Activated naive CD8-positive, alpha-beta T cell treated with anti-CD3 and anti-CD28 coated beads, Interleukin-2, amount 10 ng/mL, durations not matched to agents 7 days and 5 days (primary cell): ENCODE results near the gene ITGA5. TPM values are rescaled to one million over a fixed set of nuclear protein-coding genes. Genes with fewer than 3 reads are reported as not detected.
A peak's percentile ranks its signal among the peaks of the same experiment; 100 is the strongest.

Experiments
- ATAC-seq: fragments of 150-1000 bp; cut with Tn5 transposase; one replicate; pipeline ENCODE4 v1.10.0; 2021; ENCODE audit warnings: low read depth, moderate library complexity
- POLR2A ChIA-PET: fragments of 350-600 bp; sonication (Branson Sonifier 250); formaldehyde crosslinking; loops from one replicate; lab custom pipeline; 2021; ENCODE audit warnings: antibody characterized with exemption; lab: Charles Lee
- DNase-seq: peaks from one replicate; pipeline ENCODE4 v3.0.0; 2021
- H3K27ac Mint-ChIP-seq: one replicate; pipeline ENCODE4 v1.8.0; 2022; ENCODE audit warnings: mild to moderate bottlenecking, mixed read lengths
- H3K27me3 Mint-ChIP-seq: one replicate; pipeline ENCODE4 v1.8.0; 2022; ENCODE audit warnings: mild to moderate bottlenecking, moderate library complexity, mixed read lengths
- H3K36me3 Mint-ChIP-seq: one replicate; pipeline ENCODE4 v1.8.0; 2021; ENCODE audit warnings: mild to moderate bottlenecking, mixed read lengths
- H3K4me1 Mint-ChIP-seq: one replicate; pipeline ENCODE4 v1.8.0; 2021; ENCODE audit warnings: mixed read lengths
- H3K4me3 Mint-ChIP-seq: one replicate; pipeline ENCODE4 v1.8.0; 2022; ENCODE audit warnings: mild to moderate bottlenecking, moderate library complexity, mixed read lengths
- H3K9me3 Mint-ChIP-seq: one replicate; pipeline ENCODE4 v1.8.0; 2021; ENCODE audit warnings: mixed read lengths
- total RNA-seq, 2 experiments: library from RNA; stranded (reverse); gene quantifications; one replicate each; pipeline ENCODE4 v1.2.3, GENCODE V29; 2021

ITGA5 gene
- 10 to 100 TPM; 84.5 to 90.6 TPM for total RNA-seq

DNA sequence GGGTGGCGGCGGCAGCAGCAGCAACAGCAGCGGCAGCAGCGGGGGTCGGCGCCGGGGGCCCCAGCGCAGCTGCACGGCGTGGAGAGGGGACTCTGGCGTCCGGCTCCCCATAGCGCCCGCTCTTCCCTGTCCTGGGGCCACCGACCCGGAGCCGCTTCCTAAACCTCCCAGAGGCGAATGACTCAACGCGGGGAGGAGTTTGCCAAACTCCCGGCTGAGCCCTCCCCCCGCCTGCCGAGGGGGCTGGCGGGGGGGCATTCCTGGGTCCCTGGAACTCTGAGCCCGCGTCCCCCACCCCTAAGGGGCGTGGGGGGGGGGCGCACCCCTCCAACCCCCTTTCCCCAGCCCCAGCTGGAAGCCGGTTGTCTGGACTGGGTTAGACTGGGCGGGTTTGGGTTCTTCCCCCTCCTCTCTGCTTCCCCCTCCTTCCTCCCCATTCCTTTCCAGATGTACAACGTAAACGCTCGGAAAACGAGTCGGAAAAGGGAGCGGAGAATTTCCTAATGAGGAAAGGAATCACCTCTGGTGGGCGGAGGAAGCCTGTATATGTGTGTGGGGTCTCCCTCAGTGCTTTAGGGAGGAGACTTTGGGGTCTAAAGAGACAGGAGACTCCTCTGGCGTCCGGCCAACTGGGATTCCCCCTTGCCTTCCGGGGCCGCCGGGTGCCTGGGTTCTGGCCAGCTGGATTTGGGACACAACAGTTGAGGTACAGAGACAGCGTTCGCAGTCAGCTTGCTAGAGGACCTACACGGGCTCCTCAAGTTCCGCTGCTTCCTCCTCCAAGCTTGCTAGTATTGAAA is at the start of gene ITGA5:
TSS of gene ITGA5 (minus strand) at position 179 of the 800 bp plus-strand sequence. CDS start at position 111, 68 bp downstream.
- Mint-ChIP-seq H3K9me3 (no peaks in the 10 kb centered on the region), H3K4me3 (peak within 1 kb of the TSS; percentile 91), H3K27me3 (peaks cover 25% of the 10 kb centered on the region), H3K27ac (peak within 1 kb of the TSS; percentile 89), H3K36me3 (peaks cover 5% of the 10 kb centered on the region), H3K4me1 (peaks cover 32% of the 10 kb centered on the region)
- DNase-seq (peak; percentile 50), ATAC-seq (peak; percentile 31)
- POLR2A ChIA-PET, result interaction anchor here (0.7 to 1.8 kb wide), 6 partner anchors 8 to 133 kb away, joined by 3 to 6 read pairs (median 4); partner anchors contain the start of gene NCKAP1L

- POLR2A ChIA-PET, result no interaction called here
Observed at GRCh38 chr12:54465857-54466523, 46.9 kb upstream of the ITGA5 start.

GRCh38 chr12:54463484-54463883 is 44.4 kb upstream of the ITGA5 start:
- no peak overlapping the region for H3K27ac Mint-ChIP-seq
- ATAC-seq (no peak), DNase-seq (no peak)
- H3K27me3 Mint-ChIP-seq, result peaks cover 39% of the 10 kb centered on the region
- H3K4me1 Mint-ChIP-seq, result no peaks in the 10 kb centered on the region
- POLR2A ChIA-PET, result interaction anchor here (1.0 kb wide), 1 partner anchor 19 kb away, joined by 3 read pairs; no protein-coding TSS in a partner anchor
- no peaks in the 10 kb centered on the region for H3K9me3 Mint-ChIP-seq
- no peaks in the 10 kb centered on the region for H3K36me3 Mint-ChIP-seq
- H3K4me3 Mint-ChIP-seq, result no peak overlapping the region

More at GRCh38 chr12:54465857-54466523, 46.9 kb upstream of the ITGA5 start:
- Mint-ChIP-seq H3K9me3 (no peaks in the 10 kb centered on the region), H3K36me3 (no peaks in the 10 kb centered on the region), H3K27me3 (peaks cover 44% of the 10 kb centered on the region), H3K4me1 (no peaks in the 10 kb centered on the region), H3K4me3 (no peak overlapping the region), H3K27ac (no peak overlapping the region)
- ATAC-seq, result no peak
- DNase-seq, result no peak

GRCh38 chr12:54463034-54463433 is 44.0 kb upstream of the ITGA5 start:
- Mint-ChIP-seq H3K4me1 (no peaks in the 10 kb centered on the region), H3K4me3 (no peak overlapping the region), H3K36me3 (no peaks in the 10 kb centered on the region), H3K27me3 (peaks cover 41% of the 10 kb centered on the region), H3K9me3 (no peaks in the 10 kb centered on the region), H3K27ac (no peak overlapping the region)
- ATAC-seq, result no peak
- POLR2A ChIA-PET, result interaction anchor here (1.0 kb wide), 1 partner anchor 19 kb away, joined by 3 read pairs; no protein-coding TSS in a partner anchor
- DNase-seq, result no peak

DNA sequence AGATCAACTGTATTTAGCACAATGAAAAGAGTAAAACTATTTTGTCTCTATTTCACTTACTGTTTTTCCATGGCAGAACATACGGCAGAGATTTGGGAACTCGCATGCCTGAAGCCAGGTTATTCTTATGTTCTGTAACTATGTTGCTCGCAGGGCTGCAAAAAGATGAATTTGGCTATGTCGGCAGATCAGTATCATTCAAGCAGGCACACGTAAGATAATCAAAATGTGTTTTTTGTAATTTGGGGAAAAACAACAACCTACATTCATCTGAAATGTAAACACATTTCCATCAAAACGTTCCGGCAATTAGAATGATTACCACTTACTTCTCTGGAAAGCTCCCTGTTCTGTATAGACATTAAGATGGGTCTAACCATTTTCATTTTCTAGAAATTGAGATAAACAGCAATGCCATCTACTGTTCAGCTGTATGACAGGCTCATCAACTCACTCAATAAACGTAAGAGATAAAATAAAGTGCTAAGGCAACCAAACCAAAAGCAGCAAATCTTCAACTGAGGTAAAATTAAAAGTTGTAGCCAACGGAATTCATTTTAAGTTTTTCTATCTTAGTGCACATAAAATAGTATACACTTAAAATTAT is 41.4 kb upstream of the ITGA5 start:
- H3K4me3 Mint-ChIP-seq, result no peak overlapping the region
- H3K27ac Mint-ChIP-seq, result no peak overlapping the region
- peaks cover 31% of the 10 kb centered on the region for H3K27me3 Mint-ChIP-seq
- ATAC-seq (no peak), DNase-seq (no peak)
- H3K9me3 Mint-ChIP-seq, result no peaks in the 10 kb centered on the region
- POLR2A ChIA-PET, result no interaction called here
- no peaks in the 10 kb centered on the region for H3K4me1 Mint-ChIP-seq
- H3K36me3 Mint-ChIP-seq, result no peaks in the 10 kb centered on the region

DNA sequence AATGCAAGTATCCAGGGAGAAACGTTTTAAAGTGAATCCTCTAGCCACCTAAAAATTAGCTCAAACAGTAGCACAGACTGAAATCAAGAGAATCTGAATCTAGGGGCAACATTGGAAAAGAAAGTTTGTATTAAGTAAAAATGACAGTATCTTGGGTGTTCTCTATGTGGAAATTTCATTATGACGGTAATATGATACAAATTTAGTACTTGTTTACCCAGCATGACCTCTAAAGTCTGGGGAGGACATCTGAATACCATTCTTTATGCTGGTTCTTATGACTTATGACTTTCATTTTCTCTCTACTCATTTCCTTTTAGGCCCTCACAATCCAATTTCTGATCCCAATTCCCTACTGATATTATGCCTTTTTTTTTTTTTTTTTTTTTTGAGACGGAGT is 40.3 kb upstream of the ITGA5 start:
- Mint-ChIP-seq H3K27me3 (peaks cover 33% of the 10 kb centered on the region), H3K36me3 (no peaks in the 10 kb centered on the region), H3K9me3 (no peaks in the 10 kb centered on the region), H3K4me1 (no peaks in the 10 kb centered on the region), H3K27ac (no peak overlapping the region), H3K4me3 (no peak overlapping the region)
- ATAC-seq (no peak), DNase-seq (no peak)
- POLR2A ChIA-PET, result no interaction called here

DNA sequence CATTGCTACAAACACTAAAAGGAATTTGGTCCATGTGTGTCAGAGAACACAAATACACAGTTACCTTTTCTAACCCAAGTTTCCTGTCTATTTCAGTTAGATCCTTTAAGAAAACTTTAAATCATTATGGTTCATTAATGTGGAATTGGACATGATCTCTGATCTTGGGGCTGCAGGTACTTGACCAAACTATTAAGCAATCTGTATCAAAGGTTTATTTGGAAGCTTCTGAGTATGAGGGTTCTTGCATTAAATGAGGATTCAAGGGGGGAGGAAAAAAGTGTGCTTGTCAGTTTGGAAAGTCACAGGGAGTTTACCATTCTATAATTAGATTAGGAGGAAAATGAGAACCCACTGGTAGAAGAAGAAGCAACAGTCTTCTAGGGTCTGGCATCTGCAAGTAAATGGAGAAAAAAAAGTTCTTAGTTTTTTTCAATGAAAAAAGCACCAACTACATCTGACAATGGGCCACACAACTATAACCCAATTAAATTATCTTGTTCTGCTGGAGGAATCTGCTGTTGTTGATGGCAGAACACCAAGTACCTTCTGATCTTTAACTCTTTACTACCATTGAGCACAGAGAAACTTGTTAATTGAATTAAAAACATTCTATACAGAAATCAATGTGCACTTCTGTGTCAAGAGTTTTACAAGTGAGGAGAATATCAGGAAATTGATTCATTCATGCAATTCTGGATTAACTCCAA is 36.8 kb upstream of the ITGA5 start:
- Mint-ChIP-seq H3K4me3 (no peak overlapping the region), H3K27me3 (peaks cover 23% of the 10 kb centered on the region), H3K9me3 (no peaks in the 10 kb centered on the region), H3K27ac (no peak overlapping the region), H3K4me1 (no peaks in the 10 kb centered on the region), H3K36me3 (no peaks in the 10 kb centered on the region)
- DNase-seq (no peak), ATAC-seq (no peak)
- POLR2A ChIA-PET, result no interaction called here

DNA sequence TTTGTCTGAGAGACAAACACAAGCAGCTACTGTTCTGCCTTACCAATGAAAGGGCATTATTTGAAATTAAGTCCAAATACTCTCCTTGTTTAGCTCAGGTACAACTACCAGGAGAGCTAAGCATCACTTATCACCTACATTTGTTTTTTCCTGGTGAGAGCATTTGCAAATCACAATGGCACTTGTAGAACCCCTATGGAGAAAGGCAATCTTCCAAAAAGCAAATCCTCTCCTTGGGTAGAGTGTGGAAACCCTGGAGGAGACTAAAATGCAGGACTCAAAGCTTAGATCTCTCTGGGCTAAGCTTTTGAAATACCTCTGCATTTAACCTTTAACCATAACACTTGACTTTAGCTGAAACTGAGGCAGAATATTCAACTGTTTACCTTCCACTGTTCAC is 33.6 kb upstream of the ITGA5 start:
- Mint-ChIP-seq H3K27ac (no peak overlapping the region), H3K4me1 (no peaks in the 10 kb centered on the region), H3K36me3 (no peaks in the 10 kb centered on the region), H3K9me3 (no peaks in the 10 kb centered on the region), H3K27me3 (peaks cover 18% of the 10 kb centered on the region), H3K4me3 (no peak overlapping the region)
- DNase-seq (no peak), ATAC-seq (no peak)
- POLR2A ChIA-PET, result no interaction called here

DNA sequence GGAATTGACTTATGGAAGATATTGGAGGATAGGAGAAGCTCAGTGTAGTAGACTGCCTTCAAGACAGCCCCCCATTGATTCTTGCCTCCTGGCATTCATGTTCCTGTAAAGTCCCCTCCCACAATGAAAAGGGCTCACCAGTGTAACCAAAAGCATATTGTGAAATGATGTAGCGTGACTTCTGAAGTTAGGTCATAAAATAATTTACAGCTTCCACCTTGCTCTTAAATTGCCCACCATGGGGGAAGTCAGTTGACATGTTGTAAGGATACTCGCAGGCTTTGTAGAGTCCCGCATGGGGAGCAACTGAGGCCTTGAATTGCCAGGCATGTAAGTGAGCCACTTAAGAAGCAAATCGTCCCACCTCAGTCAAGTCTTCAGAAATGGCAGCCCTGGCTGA is 29.3 kb upstream of the ITGA5 start:
- no peak overlapping the region for H3K4me3 Mint-ChIP-seq
- H3K9me3 Mint-ChIP-seq, result no peaks in the 10 kb centered on the region
- peaks cover 2% of the 10 kb centered on the region for H3K4me1 Mint-ChIP-seq
- H3K36me3 Mint-ChIP-seq, result no peaks in the 10 kb centered on the region
- no peak overlapping the region for H3K27ac Mint-ChIP-seq
- POLR2A ChIA-PET, result no interaction called here
- DNase-seq, result no peak
- peaks cover 22% of the 10 kb centered on the region for H3K27me3 Mint-ChIP-seq
- no peak for ATAC-seq

- Mint-ChIP-seq H3K27me3 (peaks cover 19% of the 10 kb centered on the region), H3K27ac (no peak overlapping the region), H3K4me3 (no peak overlapping the region), H3K4me1 (peaks cover 2% of the 10 kb centered on the region), H3K9me3 (no peaks in the 10 kb centered on the region), H3K36me3 (no peaks in the 10 kb centered on the region)
- POLR2A ChIA-PET, result no interaction called here
- no peak for ATAC-seq
- no peak for DNase-seq
Observed at GRCh38 chr12:54447917-54448316, 28.9 kb upstream of the ITGA5 start.

DNA sequence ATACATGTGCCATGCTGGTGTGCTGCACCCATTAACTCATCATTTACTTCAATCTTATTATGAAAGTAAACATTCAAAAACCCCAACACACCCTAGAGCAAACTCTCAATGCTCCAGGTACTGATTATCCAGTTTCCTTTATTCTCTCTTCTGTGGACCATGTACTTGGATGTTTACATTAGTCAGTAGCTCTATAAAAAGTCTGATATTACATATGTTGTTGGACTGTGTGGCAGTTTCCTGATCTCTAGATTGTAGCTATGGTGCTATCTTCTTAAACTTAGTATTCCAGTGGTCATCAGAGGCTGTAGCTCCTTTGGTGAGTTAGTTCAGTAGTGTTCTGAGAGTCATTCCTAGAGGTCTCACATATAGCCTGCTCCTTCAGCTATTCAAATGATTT is 25.1 kb upstream of the ITGA5 start:
- H3K9me3 Mint-ChIP-seq, result no peaks in the 10 kb centered on the region
- H3K36me3 Mint-ChIP-seq, result no peaks in the 10 kb centered on the region
- POLR2A ChIA-PET, result no interaction called here
- no peak overlapping the region for H3K27ac Mint-ChIP-seq
- peaks cover 21% of the 10 kb centered on the region for H3K27me3 Mint-ChIP-seq
- H3K4me3 Mint-ChIP-seq, result no peak overlapping the region
- peaks cover 5% of the 10 kb centered on the region for H3K4me1 Mint-ChIP-seq
- ATAC-seq, result no peak
- DNase-seq, result no peak

DNA sequence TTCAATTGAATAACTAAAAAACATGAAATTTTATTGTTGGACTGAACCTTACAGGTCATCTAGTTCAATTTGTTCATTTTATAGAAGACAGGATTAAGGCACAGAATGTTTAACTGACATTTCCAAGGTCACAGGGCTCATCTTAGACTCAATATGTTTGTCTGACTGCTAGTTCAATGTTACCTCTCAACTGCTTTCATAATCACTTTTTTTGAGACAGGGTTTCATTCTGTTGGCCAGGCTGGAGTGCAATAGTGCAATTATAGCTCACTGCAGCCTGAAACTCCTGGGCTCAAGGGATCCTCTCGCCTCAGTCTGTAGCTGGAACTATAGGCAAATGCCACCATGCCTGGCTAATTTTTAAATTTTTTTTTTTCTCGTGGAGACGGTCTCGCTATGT is 24.4 kb upstream of the ITGA5 start:
- no peak overlapping the region for H3K27ac Mint-ChIP-seq
- no peaks in the 10 kb centered on the region for H3K9me3 Mint-ChIP-seq
- H3K4me1 Mint-ChIP-seq, result peaks cover 7% of the 10 kb centered on the region
- POLR2A ChIA-PET, result no interaction called here
- ATAC-seq, result no peak
- no peak for DNase-seq
- H3K27me3 Mint-ChIP-seq, result peaks cover 21% of the 10 kb centered on the region
- H3K36me3 Mint-ChIP-seq, result no peaks in the 10 kb centered on the region
- no peak overlapping the region for H3K4me3 Mint-ChIP-seq

- H3K36me3 Mint-ChIP-seq, result no peaks in the 10 kb centered on the region
- peaks cover 7% of the 10 kb centered on the region for H3K4me1 Mint-ChIP-seq
- peaks cover 21% of the 10 kb centered on the region for H3K27me3 Mint-ChIP-seq
- no peak overlapping the region for H3K27ac Mint-ChIP-seq
- DNase-seq (no peak), ATAC-seq (no peak)
- POLR2A ChIA-PET, result no interaction called here
- no peaks in the 10 kb centered on the region for H3K9me3 Mint-ChIP-seq
- H3K4me3 Mint-ChIP-seq, result no peak overlapping the region
Observed at GRCh38 chr12:54442961-54443360, 23.9 kb upstream of the ITGA5 start.
